A549 (cell line): ENCODE results near the gene GPX7. TPM values are rescaled to one million over a fixed set of nuclear protein-coding genes. Genes with fewer than 3 reads are reported as not detected.

Experiments used
- ATAC-seq, 2 experiments: fragments of 200-7000 bp in 1 of 2; fragments of >200 bp in 1 of 2; cut with Nextera tagmentation in 1 of 2; cut with Tn5 transposase in 1 of 2; 3 replicates each; pipeline versions ENCODE4 v1.8.0 to v1.9.1; 2018 to 2020; ENCODE audit warnings: mild to moderate bottlenecking in 1 of 2, moderate library complexity in 1 of 2
- CTCF ChIA-PET: fragments of 300-600 bp; sonication (Branson Sonifier 250); formaldehyde crosslinking; extraction: SDS; loops from one replicate; lab custom pipeline; 2021; ENCODE audit warnings: antibody characterized with exemption, inconsistent platforms; lab: Yijun Ruan, JAX
- POLR2A ChIA-PET: fragments of 350-600 bp; formaldehyde crosslinking; extraction: SDS; loops from one replicate; lab custom pipeline; 2021; ENCODE audit warnings: antibody characterized with exemption, inconsistent platforms; lab: Yijun Ruan, JAX
- DNase-seq, 2 experiments: peaks; one replicate each; pipeline versions ENCODE4 v3.0.0 to v3.0.0-alpha.2; 2011 to 2016; ENCODE audit warnings: low read depth in 1 of 2, low spot score in 1 of 2
- FAIRE-seq: peaks from 2 replicates; lab custom pipeline; 2011; peaks lifted over from hg19 to GRCh38; lab: Jason Lieb, UNC
- H3K27ac ChIP-seq, 2 experiments: fragments of >200 bp; sonication (Bioruptor Twin); formaldehyde crosslinking; 3 replicates each; pipeline ENCODE4 v1.5.1; 2016 to 2017
- H3K4me1 ChIP-seq: fragments of >200 bp; sonication (Bioruptor Twin); formaldehyde crosslinking; 3 replicates; pipeline ENCODE4 v1.6.1; 2016
- H3K4me2 ChIP-seq: fragments of >200 bp; sonication (Bioruptor Twin); formaldehyde crosslinking; 3 replicates; pipeline ENCODE4 v1.6.1; 2016
- H3K4me3 ChIP-seq: fragments of >200 bp; sonication (Bioruptor Twin); formaldehyde crosslinking; 3 replicates; pipeline ENCODE4 v1.5.1; 2016
- H3K9me3 ChIP-seq: fragments of >200 bp; sonication (Bioruptor Twin); formaldehyde crosslinking; 3 replicates; pipeline ENCODE4 v1.6.1; 2016
- EHF ChIP-seq: fragments of 250-450 bp; sonication (Bioruptor Pico); IDR thresholded peaks from 2 replicates; pipeline ENCODE4 v1.5.0; 2020; ENCODE audit warnings: mild to moderate bottlenecking
- ELK1 ChIP-seq: fragments of 150-350 bp; IDR thresholded peaks from 2 replicates; pipeline ENCODE4 v1.6.1; 2014; ENCODE audit warnings: low read depth, mild to moderate bottlenecking, low read length
- FOSL2 ChIP-seq, 2 experiments: fragments of 450-650 bp in 1 of 2; fragments of >200 bp in 1 of 2; sonication (Bioruptor Twin) in 1 of 2; formaldehyde crosslinking; IDR thresholded peaks; 2 replicates each; pipeline versions ENCODE4 v1.5.0 to v1.6.1; 2016 to 2020; ENCODE audit warnings: mild to moderate bottlenecking in 1 of 2, moderate library complexity in 1 of 2
- HDAC2 ChIP-seq: fragments of 200-600 bp; sonication (generic); IDR thresholded peaks from 2 replicates; pipeline ENCODE4 v1.6.1; 2016
- HOXA7 ChIP-seq: fragments of 250-450 bp; sonication (Bioruptor Pico); IDR thresholded peaks from 2 replicates; pipeline ENCODE4 v1.5.0; 2020; ENCODE audit warnings: mild to moderate bottlenecking, moderate library complexity
- HOXB5 ChIP-seq: fragments of 250-450 bp; sonication (Bioruptor Pico); IDR thresholded peaks from 2 replicates; pipeline ENCODE4 v1.5.0; 2020; ENCODE audit warnings: mild to moderate bottlenecking, moderate library complexity
- JUN ChIP-seq, 2 experiments: fragments of >200 bp; sonication (Bioruptor Twin); formaldehyde crosslinking; IDR thresholded peaks; 2 replicates in 1 of 2; 3 replicates in 1 of 2; pipeline ENCODE4 v1.6.1; 2016 to 2017
- MAFK ChIP-seq: fragments of 450-650 bp; IDR thresholded peaks from 2 replicates; pipeline ENCODE4 v1.6.1; 2014; ENCODE audit not compliant: partially characterized antibody
- NPAS2 ChIP-seq: fragments of 250-450 bp; sonication (Bioruptor Pico); IDR thresholded peaks from 2 replicates; pipeline ENCODE4 v1.8.0; 2022; ENCODE audit warnings: mild to moderate bottlenecking, moderate library complexity, borderline replicate concordance
- POLR2A ChIP-seq: IDR thresholded peaks from 2 replicates; pipeline ENCODE4 v1.6.1; 2012; ENCODE audit warnings: mild to moderate bottlenecking, low read length
- POLR2AphosphoS2 ChIP-seq: conservative IDR thresholded peaks from 2 replicates; pipeline ENCODE4 v1.6.1; 2012; ENCODE audit warnings: low read length, improper control_type of control experiment, inconsistent platforms
- RCOR1 ChIP-seq: fragments of 150-350 bp; IDR thresholded peaks from 2 replicates; pipeline ENCODE4 v1.6.1; 2014; ENCODE audit warnings: antibody characterized with exemption, low read length, low read depth
- RNF2 ChIP-seq: fragments of 200-600 bp; sonication (generic); IDR thresholded peaks from 2 replicates; pipeline ENCODE4 v1.6.1; 2016; ENCODE audit warnings: low read depth, mild to moderate bottlenecking, antibody characterized with exemption, moderate library complexity, borderline replicate concordance
- ZC3H11A ChIP-seq: fragments of 450-650 bp; IDR thresholded peaks from 2 replicates; pipeline ENCODE4 v1.6.1; 2014; ENCODE audit warnings: antibody characterized with exemption, mild to moderate bottlenecking
- ZFP36 ChIP-seq: fragments of 450-650 bp; IDR thresholded peaks from 2 replicates; pipeline ENCODE4 v1.6.1; 2014; ENCODE audit warnings: borderline replicate concordance; ENCODE audit not compliant: partially characterized antibody
- ZNF302 ChIP-seq: fragments of 250-450 bp; sonication (Bioruptor Pico); IDR thresholded peaks from 2 replicates; pipeline ENCODE4 v1.9.0; 2021; ENCODE audit warnings: inconsistent platforms, mild to moderate bottlenecking, moderate library complexity
- ZSCAN20 ChIP-seq: fragments of 250-450 bp; sonication (Bioruptor Pico); IDR thresholded peaks from 2 replicates; pipeline ENCODE4 v1.8.0; 2022; ENCODE audit warnings: mild to moderate bottlenecking, moderate library complexity
- WGBS: methylation state at CpG from one replicate; pipeline ENCODE4 v1.1.6; 2017; ENCODE audit errors: missing lambda C conversion rate; 5-methylcytosine and 5-hydroxymethylcytosine counted together
- polyA plus RNA-seq, 4 experiments: library from polyadenylated mRNA; depleted of rRNA in 3 of 4; stranded (reverse); fragments of >200 nt; fragmentation: RNase III in 1 of 4; extraction: RNeasy Plus Mini Kit Qiagen cat#74134 plus additional on column Dnase treatment in 1 of 4; gene quantifications; 2 replicates in 3 of 4; 3 replicates in 1 of 4; pipeline ENCODE4 v1.2.3, GENCODE V29; 2011 to 2017
- TF ChIP-seq, protein P1 (sequence below): IDR thresholded peaks from 2 replicates; pipeline ENCODE4 v1.6.1; 2012; ENCODE audit warnings: low read depth, borderline replicate concordance
- TF ChIP-seq, protein P2 (sequence below): IDR thresholded peaks from 2 replicates; pipeline ENCODE4 v1.6.1; 2012

The GPX7 gene
- polyA plus RNA-seq, 2 of the 4 experiments (the other 2 are of a cell fraction) = not detected

DNA sequence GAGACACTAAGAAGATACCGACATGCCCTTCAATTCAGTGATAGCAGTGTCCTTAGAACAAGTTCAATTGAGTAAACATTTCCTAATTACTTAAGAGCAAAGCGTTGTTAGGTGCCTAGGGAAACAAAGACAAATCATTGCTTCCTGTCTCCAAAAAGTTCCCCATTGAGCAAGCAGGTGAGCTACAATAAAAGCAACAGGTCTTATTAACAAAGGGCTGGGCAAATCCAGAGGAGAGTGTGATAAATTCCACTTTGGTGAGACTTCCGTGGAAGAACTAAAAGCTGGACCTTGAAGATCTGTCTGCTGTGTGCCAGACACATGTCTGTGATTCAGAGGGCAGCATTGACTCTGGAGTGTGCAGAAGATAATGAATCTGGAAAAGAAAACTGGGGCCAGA, 47.4 kb upstream of the GPX7 start:
- ATAC-seq = no peak
- POLR2A ChIA-PET = interaction anchor here (3.0 kb wide), 1 partner anchor 151 kb away, joined by 10 read pairs; the partner anchor contains the start of genes ORC1 and PRPF38A
- no peak for DNase-seq
- Histone ChIP-seq H3K9me3 (no peaks in the 10 kb centered on the region), H3K4me1 (peaks cover 35% of the 10 kb centered on the region; the same call in 2 of the 3 replicates), H3K4me2 (peak overlapping the region; percentile 90)
- CTCF ChIA-PET = interaction anchor here (1.1 kb wide), 1 partner anchor 14 kb away, joined by 6 read pairs; no protein-coding TSS in a partner anchor
- TF ChIP-seq RCOR1 (no peak), POLR2AphosphoS2 (no peak), ZC3H11A (no peak), MAFK (no peak), HOXA7 (no peak), FOSL2 (IDR thresholded peaks at IDR 0.05) (no peak), FOSL2 (CRISPR knock-in tag; IDR thresholded peaks at IDR 0.05) (no peak), ZNF302 (no peak), ZSCAN20 (no peak), NPAS2 (CRISPR knock-in tag) (no peak), HOXB5 (CRISPR knock-in tag) (no peak)
- TF ChIP-seq, protein P1, sequence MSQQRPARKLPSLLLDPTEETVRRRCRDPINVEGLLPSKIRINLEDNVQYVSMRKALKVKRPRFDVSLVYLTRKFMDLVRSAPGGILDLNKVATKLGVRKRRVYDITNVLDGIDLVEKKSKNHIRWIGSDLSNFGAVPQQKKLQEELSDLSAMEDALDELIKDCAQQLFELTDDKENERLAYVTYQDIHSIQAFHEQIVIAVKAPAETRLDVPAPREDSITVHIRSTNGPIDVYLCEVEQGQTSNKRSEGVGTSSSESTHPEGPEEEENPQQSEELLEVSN = no peak
- TF ChIP-seq, all 56 proteins: peak for 0
- peak overlapping the region; percentile 95 to 97; a peak in 3 of 6 replicates for H3K27ac ChIP-seq
- no peak overlapping the region for H3K4me3 ChIP-seq
- 68% methylated on average over 3 of the region's 3 CpGs for WGBS
- FAIRE-seq = no peak

- H3K27ac ChIP-seq = peak overlapping the region; percentile 3 to 33; a peak in 1 of 6 replicates
- H3K4me3 ChIP-seq = no peak overlapping the region
- POLR2A ChIA-PET = no interaction called here
- CTCF ChIA-PET = interaction anchor here (0.8 kb wide), 1 partner anchor 11 kb away, joined by 3 read pairs; no protein-coding TSS in a partner anchor
- H3K9me3 ChIP-seq = no peaks in the 10 kb centered on the region
- DNase-seq = no peak
- no peak for ATAC-seq
- 56% methylated on average over 4 of the region's 4 CpGs for WGBS
- TF ChIP-seq HOXB5 (CRISPR knock-in tag) (no peak), ZFP36 (no peak), ZC3H11A (no peak)
- TF ChIP-seq, protein P2, sequence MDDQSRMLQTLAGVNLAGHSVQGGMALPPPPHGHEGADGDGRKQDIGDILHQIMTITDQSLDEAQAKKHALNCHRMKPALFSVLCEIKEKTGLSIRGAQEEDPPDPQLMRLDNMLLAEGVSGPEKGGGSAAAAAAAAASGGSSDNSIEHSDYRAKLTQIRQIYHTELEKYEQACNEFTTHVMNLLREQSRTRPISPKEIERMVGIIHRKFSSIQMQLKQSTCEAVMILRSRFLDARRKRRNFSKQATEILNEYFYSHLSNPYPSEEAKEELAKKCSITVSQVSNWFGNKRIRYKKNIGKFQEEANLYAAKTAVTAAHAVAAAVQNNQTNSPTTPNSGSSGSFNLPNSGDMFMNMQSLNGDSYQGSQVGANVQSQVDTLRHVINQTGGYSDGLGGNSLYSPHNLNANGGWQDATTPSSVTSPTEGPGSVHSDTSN = no peak
- TF ChIP-seq, all 56 proteins: peak for 0
- peaks cover 21% of the 10 kb centered on the region; the same call in 2 of the 3 replicates for H3K4me1 ChIP-seq
- no peak for FAIRE-seq
- no peak overlapping the region for H3K4me2 ChIP-seq
Measured at GRCh38 chr1:52556641-52557360, 45.4 kb upstream of the GPX7 start.

- Histone ChIP-seq H3K4me3 (no peak overlapping the region), H3K9me3 (no peaks in the 10 kb centered on the region), H3K27ac (no peak overlapping the region), H3K4me1 (peaks cover 21% of the 10 kb centered on the region; the same call in 2 of the 3 replicates), H3K4me2 (no peak overlapping the region)
- no peak for DNase-seq
- WGBS = 71% methylated on average over 2 of the region's 2 CpGs
- TF ChIP-seq EHF (CRISPR knock-in tag) (no peak), HDAC2 (no peak), ZSCAN20 (no peak), ELK1 (no peak), RNF2 (no peak), POLR2A (no peak), JUN (IDR thresholded peaks at IDR 0.05) (no peak)
- ChIA-PET POLR2A (no interaction called here), CTCF (interaction anchor here (0.6 kb wide), 1 partner anchor 408 kb away, joined by 3 read pairs; no protein-coding TSS in a partner anchor)
- ATAC-seq = no peak
- FAIRE-seq = no peak
Measured at GRCh38 chr1:52558941-52559340, 43.2 kb upstream of the GPX7 start.
